GM19035 (cell line): Measurements from ENCODE around the gene SRSF2.
"Not testable (repeated sequence)": the region's sequence is repeated elsewhere in the genome, so short reads cannot be mapped to it uniquely, and the experiment has no call there.

Experiments
- ATAC-seq: cut with Tn5 transposase; IDR thresholded peaks from one replicate; pipeline ENCODE4 v1.9.1; 2021; ENCODE audit not compliant: unreplicated experiment

The SRSF2 gene

GRCh38 chr17:76702941-76703637 lies 34.0 kb downstream of the SRSF2 start:
- no peak for ATAC-seq

GRCh38 chr17:76702076-76702475 lies 35.1 kb downstream of the SRSF2 start:
- ATAC-seq, result no peak

GRCh38 chr17:76701471-76701967 lies 35.6 kb downstream of the SRSF2 start:
- no peak for ATAC-seq

- no peak for ATAC-seq
Measured at GRCh38 chr17:76700617-76701470, 36.3 kb downstream of the SRSF2 start.

- ATAC-seq, result no peak
Measured at GRCh38 chr17:76700270-76700616, 36.9 kb downstream of the SRSF2 start.

- ATAC-seq, result not testable (repeated sequence)
Measured at GRCh38 chr17:76698466-76698977, 38.6 kb downstream of the SRSF2 start.

- no peak for ATAC-seq
Measured at GRCh38 chr17:76697702-76698465, 39.2 kb downstream of the SRSF2 start.

- no peak for ATAC-seq
Measured at GRCh38 chr17:76696763-76697701, 40.1 kb downstream of the SRSF2 start.

- no peak for ATAC-seq
Measured at GRCh38 chr17:76695059-76695831, 41.9 kb downstream of the SRSF2 start.

GRCh38 chr17:76691379-76692191 lies 45.5 kb downstream of the SRSF2 start:
- no peak for ATAC-seq

GRCh38 chr17:76690596-76691280 lies 46.4 kb downstream of the SRSF2 start:
- no peak for ATAC-seq

GRCh38 chr17:76689859-76690258 lies 47.3 kb downstream of the SRSF2 start:
- no peak for ATAC-seq

GRCh38 chr17:76688165-76688622 lies 48.9 kb downstream of the SRSF2 start:
- ATAC-seq, result no peak

- ATAC-seq, result no peak
Measured at GRCh38 chr17:76687298-76688164, 49.6 kb downstream of the SRSF2 start.

GRCh38 chr17:76686538-76687297 lies 50.4 kb downstream of the SRSF2 start:
- ATAC-seq, result no peak

- no peak for ATAC-seq
Measured at GRCh38 chr17:76685846-76686245, 51.3 kb downstream of the SRSF2 start.
